ENCODE data around the gene CDHR5.

CDHR5 gene

GRCh38 chr11:612201-612960 is 12.4 kb downstream of the CDHR5 start:
- no peak for DNase-seq (ENCODE audit: low read depth, low spot score)
- CTCF ChIA-PET: no interaction called here
- TF ChIP-seq, protein P1, sequence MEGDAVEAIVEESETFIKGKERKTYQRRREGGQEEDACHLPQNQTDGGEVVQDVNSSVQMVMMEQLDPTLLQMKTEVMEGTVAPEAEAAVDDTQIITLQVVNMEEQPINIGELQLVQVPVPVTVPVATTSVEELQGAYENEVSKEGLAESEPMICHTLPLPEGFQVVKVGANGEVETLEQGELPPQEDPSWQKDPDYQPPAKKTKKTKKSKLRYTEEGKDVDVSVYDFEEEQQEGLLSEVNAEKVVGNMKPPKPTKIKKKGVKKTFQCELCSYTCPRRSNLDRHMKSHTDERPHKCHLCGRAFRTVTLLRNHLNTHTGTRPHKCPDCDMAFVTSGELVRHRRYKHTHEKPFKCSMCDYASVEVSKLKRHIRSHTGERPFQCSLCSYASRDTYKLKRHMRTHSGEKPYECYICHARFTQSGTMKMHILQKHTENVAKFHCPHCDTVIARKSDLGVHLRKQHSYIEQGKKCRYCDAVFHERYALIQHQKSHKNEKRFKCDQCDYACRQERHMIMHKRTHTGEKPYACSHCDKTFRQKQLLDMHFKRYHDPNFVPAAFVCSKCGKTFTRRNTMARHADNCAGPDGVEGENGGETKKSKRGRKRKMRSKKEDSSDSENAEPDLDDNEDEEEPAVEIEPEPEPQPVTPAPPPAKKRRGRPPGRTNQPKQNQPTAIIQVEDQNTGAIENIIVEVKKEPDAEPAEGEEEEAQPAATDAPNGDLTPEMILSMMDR (IDR thresholded peaks at IDR 0.05; ENCODE audit: insufficient read depth, low read length, missing control alignments): peak; percentile 5
- POLR2A ChIA-PET: interaction anchor here (0.7 kb wide), 1 partner anchor 11 kb away, joined by 3 read pairs; no protein-coding TSS in a partner anchor
- no peak overlapping the region for H3K4me3 ChIP-seq (ENCODE audit: low read depth, low read length)

GRCh38 chr11:611001-611996 is 13.5 kb downstream of the CDHR5 start:
- CTCF ChIA-PET: no interaction called here
- DNase-seq (ENCODE audit: low read depth, low spot score): no peak
- no peak overlapping the region for H3K4me3 ChIP-seq (ENCODE audit: low read depth, low read length)
- POLR2A ChIA-PET: no interaction called here
- TF ChIP-seq, protein P1 (IDR thresholded peaks at IDR 0.05; ENCODE audit: insufficient read depth, low read length, missing control alignments): no peak

DNA sequence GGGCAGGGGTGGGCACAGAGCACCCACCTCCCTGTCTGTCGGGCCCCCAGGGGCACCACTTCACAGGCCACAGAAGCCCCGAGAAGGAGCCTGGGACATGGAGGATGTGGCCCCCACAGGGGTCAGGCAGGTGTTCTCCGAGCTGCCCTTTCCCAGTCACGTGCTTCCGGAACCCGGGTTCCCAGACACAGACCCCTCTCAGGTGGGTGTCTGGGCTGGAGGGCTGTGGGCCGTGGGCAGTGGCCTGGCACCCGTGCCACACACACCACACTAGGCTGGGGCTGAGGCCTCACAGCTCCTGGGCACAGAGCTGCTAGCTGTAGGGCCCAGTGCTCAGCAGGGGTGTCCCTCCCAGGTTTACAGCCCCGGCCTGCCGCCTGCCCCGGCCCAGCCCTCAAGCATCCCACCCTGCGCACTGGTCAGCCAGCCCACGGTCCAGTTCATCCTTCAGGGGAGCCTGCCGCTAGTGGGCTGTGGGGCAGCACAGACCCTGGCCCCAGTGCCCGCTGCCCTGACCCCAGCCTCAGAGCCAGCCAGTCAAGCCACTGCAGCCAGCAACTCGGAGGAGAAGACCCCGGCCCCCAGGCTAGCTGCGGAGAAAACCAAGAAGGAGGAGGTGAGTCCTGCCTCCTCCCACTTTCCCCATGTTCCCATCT is 14.5 kb downstream of the CDHR5 start:
- ChIA-PET POLR2A (no interaction called here), CTCF (no interaction called here)
- H3K4me3 ChIP-seq (ENCODE audit: low read depth, low read length): no peak overlapping the region
- no peak for DNase-seq (ENCODE audit: low read depth, low spot score)
- TF ChIP-seq, protein P1 (IDR thresholded peaks at IDR 0.05; ENCODE audit: insufficient read depth, low read length, missing control alignments): no peak

DNA sequence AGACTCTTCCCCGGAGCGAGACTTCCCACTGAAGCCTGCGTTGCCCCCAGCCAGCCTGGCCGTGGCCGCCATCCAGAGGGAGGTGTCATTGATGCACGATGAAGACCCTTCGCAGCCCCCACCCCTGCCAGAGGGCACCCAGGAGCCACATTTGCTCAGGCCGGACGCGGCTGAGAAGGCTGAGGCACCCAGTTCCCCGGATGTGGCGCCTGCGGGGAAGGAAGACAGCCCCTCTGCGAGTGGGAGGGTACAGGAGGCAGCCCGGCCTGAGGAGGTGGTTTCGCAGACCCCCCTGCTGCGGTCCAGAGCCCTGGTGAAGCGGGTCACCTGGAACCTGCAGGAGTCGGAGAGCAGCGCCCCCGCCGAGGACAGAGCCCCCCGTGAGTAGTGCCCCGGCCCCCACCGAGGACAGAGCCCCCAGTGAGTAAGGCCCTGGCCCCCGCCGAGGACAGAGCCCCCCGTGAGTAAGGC is 15.4 kb downstream of the CDHR5 start:
- TF ChIP-seq, protein P1 (IDR thresholded peaks at IDR 0.05; ENCODE audit: insufficient read depth, low read length, missing control alignments): no peak
- ChIA-PET CTCF (no interaction called here), POLR2A (no interaction called here)
- no peak for DNase-seq (ENCODE audit: low read depth, low spot score)
- H3K4me3 ChIP-seq (ENCODE audit: low read depth, low read length): no peak overlapping the region

DNA sequence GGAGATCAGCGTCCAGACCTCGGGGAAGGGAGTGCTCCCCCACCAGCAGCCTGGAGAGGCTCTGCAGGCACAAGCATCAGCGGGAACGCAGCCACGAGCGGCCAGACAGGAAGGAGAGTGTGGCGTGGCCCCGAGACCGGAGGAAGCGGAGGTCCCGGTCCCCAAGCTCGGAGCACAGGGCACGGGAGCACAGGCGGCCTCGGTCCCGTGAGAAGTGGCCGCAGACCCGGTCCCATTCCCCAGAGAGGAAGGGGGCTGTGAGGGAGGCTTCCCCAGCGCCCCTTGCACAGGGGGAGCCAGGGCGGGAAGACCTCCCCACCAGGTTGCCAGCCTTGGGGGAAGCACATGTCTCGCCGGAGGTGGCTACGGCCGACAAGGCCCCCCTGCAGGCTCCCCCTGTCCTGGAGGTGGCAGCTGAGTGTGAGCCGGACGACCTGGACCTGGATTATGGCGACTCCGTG is 15.9 kb downstream of the CDHR5 start:
- ChIA-PET POLR2A (no interaction called here), CTCF (no interaction called here)
- H3K4me3 ChIP-seq (ENCODE audit: low read depth, low read length): no peak overlapping the region
- TF ChIP-seq, protein P1 (IDR thresholded peaks at IDR 0.05; ENCODE audit: insufficient read depth, low read length, missing control alignments): no peak
- no peak for DNase-seq (ENCODE audit: low read depth, low spot score)

Data from AG04449 (cell line).